Caco-2 (cell line): ENCODE data around the gene SPPL2B. TPM values are rescaled to one million over a fixed set of nuclear protein-coding genes. Genes with fewer than 3 reads are reported as not detected.
A peak's percentile ranks its signal among the peaks of the same experiment; 100 is the strongest.

Source experiments
- BruUV-seq: library from RNA; stranded (reverse); fragments of 400-500 nt; replicated peaks from 2 replicates; lab custom pipeline; 2021; lab: Mats Ljungman, UMichigan
- CTCF ChIA-PET: fragments of 300-600 bp; sonication (Branson Sonifier 250); formaldehyde crosslinking; loops from one replicate; lab custom pipeline; 2022; ENCODE audit warnings: antibody characterized with exemption; lab: Charles Lee
- POLR2A ChIA-PET: fragments of 300-600 bp; sonication (Branson Sonifier 250); formaldehyde crosslinking; loops from one replicate; lab custom pipeline; 2022; ENCODE audit warnings: antibody characterized with exemption; lab: Charles Lee
- DNase-seq, 2 experiments: peaks; one replicate each; pipeline versions ENCODE4 v3.0.0 to v3.0.0-alpha.2; 2020 to 2022
- H3K27me3 ChIP-seq: replicated peaks from 2 replicates; pipeline ENCODE4 v1.6.0; 2011; ENCODE audit warnings: low read length; ENCODE audit not compliant: control insufficient read depth, insufficient read depth
- H3K36me3 ChIP-seq: 2 replicates; pipeline ENCODE4 v1.5.1; 2011; ENCODE audit warnings: low read length; ENCODE audit not compliant: control insufficient read depth, insufficient read depth
- H3K4me1 ChIP-seq: fragments of 250-450 bp; sonication (Bioruptor Pico); 2 replicates; pipeline ENCODE4 v1.5.1; 2020; ENCODE audit warnings: mild to moderate bottlenecking
- H3K4me3 ChIP-seq: 2 replicates; pipeline ENCODE4 v1.5.1; 2011; ENCODE audit warnings: low read depth, mild to moderate bottlenecking, control low read depth, low read length
- H3K9me3 ChIP-seq: fragments of 250-450 bp; sonication (Bioruptor Pico); 2 replicates; pipeline ENCODE4 v1.5.1; 2020; ENCODE audit warnings: mild to moderate bottlenecking, moderate library complexity
- H3K27ac Mint-ChIP-seq: one replicate; pipeline ENCODE4 v1.8.0; 2022; ENCODE audit warnings: mixed read lengths; ENCODE audit not compliant: unreplicated experiment
- H3K27me3 Mint-ChIP-seq: one replicate; pipeline ENCODE4 v1.8.0; 2022; ENCODE audit warnings: mixed read lengths; ENCODE audit not compliant: insufficient read depth, unreplicated experiment
- H3K36me3 Mint-ChIP-seq: one replicate; pipeline ENCODE4 v1.8.0; 2022; ENCODE audit warnings: mild to moderate bottlenecking, mixed read lengths; ENCODE audit not compliant: insufficient read depth, unreplicated experiment
- H3K4me1 Mint-ChIP-seq: one replicate; pipeline ENCODE4 v1.8.0; 2022; ENCODE audit warnings: low read depth, mixed read lengths; ENCODE audit not compliant: unreplicated experiment
- H3K4me3 Mint-ChIP-seq: one replicate; pipeline ENCODE4 v1.8.0; 2022; ENCODE audit warnings: mild to moderate bottlenecking, moderate library complexity, mixed read lengths; ENCODE audit not compliant: unreplicated experiment
- H3K9me3 Mint-ChIP-seq: one replicate; pipeline ENCODE4 v1.8.0; 2022; ENCODE audit warnings: mixed read lengths; ENCODE audit not compliant: unreplicated experiment
- intact Hi-C: fragments of 100-400 bp; cut with micrococcal nuclease; formaldehyde crosslinking; loops from one replicate; pipeline ENCODE4 v1.10.0; 2022; ENCODE audit not compliant: unreplicated experiment
- total RNA-seq: library from RNA; stranded (reverse); gene quantifications from 2 replicates; pipeline ENCODE4 v1.2.3, GENCODE V29; 2022
- TF ChIP-seq, protein P1 (sequence below), 2 experiments: fragments of 200-600 bp in 1 of 2; IDR thresholded peaks; 1 replicate in 1 of 2; 2 replicates in 1 of 2; pipeline versions ENCODE4 v1.5.1 to v1.8.0; 2011 to 2022; ENCODE audit warnings: antibody characterized with exemption in 1 of 2, control low read depth in 1 of 2, inconsistent platforms in 1 of 2, low read depth in 1 of 2, low read length in 1 of 2, mild to moderate bottlenecking in 1 of 2, moderate library complexity in 1 of 2; ENCODE audit not compliant: insufficient read depth in 1 of 2, severe bottlenecking in 1 of 2, unreplicated experiment in 1 of 2

The SPPL2B gene
- total RNA-seq, 1 experiment from 2014 or later: 92.3 TPM

DNA sequence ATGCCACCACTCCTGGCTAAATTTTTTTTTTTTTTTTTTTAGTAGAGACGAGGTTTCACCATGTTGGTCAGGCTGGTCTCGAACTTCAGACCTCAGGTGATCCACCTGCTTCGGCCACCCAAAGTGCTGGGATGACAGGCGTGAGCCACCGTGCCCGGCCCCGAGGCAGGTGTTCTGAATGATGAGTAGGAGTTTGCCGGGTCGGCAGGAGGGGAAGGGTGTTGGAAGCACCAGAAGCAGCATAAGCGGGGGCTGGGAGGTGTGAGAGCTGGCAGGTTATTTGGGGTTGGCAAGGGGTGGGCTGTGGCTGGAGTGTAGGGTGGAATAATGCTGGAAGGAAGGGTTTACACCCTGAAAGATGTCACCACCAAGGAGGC lies 1.8 kb downstream of the SPPL2B start:
- peak overlapping the region; percentile 87 for H3K4me3 Mint-ChIP-seq
- no TSS peak for BruUV-seq
- no peak for DNase-seq
- no peaks in the 10 kb centered on the region for H3K27me3 ChIP-seq
- H3K4me1 Mint-ChIP-seq: peaks cover 30% of the 10 kb centered on the region
- peaks cover 31% of the 10 kb centered on the region for H3K4me1 ChIP-seq
- intact Hi-C loops: loop anchor here (2.0 kb wide), 1 partner anchor 61 kb away; no protein-coding TSS in a partner anchor
- ChIA-PET CTCF (interaction anchor here (0.6 to 1.5 kb wide), 5 partner anchors 15 to 855 kb away, joined by 3 to 4 read pairs (median 3); partner anchors contain the start of gene PLEKHJ1), POLR2A (interaction anchor here (1.4 kb wide), 1 partner anchor 97 kb away, joined by 3 read pairs; the partner anchor contains the start of gene TIMM13)
- H3K9me3 ChIP-seq: peaks cover 2% of the 10 kb centered on the region; the same call in 1 of the 2 replicates
- no peaks in the 10 kb centered on the region for H3K27me3 Mint-ChIP-seq
- peaks cover 61% of the 10 kb centered on the region for H3K36me3 Mint-ChIP-seq
- peak overlapping the region; percentile 94 for H3K27ac Mint-ChIP-seq
- TF ChIP-seq, protein P1, sequence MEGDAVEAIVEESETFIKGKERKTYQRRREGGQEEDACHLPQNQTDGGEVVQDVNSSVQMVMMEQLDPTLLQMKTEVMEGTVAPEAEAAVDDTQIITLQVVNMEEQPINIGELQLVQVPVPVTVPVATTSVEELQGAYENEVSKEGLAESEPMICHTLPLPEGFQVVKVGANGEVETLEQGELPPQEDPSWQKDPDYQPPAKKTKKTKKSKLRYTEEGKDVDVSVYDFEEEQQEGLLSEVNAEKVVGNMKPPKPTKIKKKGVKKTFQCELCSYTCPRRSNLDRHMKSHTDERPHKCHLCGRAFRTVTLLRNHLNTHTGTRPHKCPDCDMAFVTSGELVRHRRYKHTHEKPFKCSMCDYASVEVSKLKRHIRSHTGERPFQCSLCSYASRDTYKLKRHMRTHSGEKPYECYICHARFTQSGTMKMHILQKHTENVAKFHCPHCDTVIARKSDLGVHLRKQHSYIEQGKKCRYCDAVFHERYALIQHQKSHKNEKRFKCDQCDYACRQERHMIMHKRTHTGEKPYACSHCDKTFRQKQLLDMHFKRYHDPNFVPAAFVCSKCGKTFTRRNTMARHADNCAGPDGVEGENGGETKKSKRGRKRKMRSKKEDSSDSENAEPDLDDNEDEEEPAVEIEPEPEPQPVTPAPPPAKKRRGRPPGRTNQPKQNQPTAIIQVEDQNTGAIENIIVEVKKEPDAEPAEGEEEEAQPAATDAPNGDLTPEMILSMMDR (IDR thresholded peaks at IDR 0.05; ENCODE audit: insufficient read depth in 1 of 2, low read depth in 1 of 2, low read length in 1 of 2, severe bottlenecking in 1 of 2, unreplicated experiment in 1 of 2): no peak
- peak overlapping the region; percentile 19 for H3K4me3 ChIP-seq
- H3K9me3 Mint-ChIP-seq: no peaks in the 10 kb centered on the region
- peaks cover 5% of the 10 kb centered on the region for H3K36me3 ChIP-seq

DNA sequence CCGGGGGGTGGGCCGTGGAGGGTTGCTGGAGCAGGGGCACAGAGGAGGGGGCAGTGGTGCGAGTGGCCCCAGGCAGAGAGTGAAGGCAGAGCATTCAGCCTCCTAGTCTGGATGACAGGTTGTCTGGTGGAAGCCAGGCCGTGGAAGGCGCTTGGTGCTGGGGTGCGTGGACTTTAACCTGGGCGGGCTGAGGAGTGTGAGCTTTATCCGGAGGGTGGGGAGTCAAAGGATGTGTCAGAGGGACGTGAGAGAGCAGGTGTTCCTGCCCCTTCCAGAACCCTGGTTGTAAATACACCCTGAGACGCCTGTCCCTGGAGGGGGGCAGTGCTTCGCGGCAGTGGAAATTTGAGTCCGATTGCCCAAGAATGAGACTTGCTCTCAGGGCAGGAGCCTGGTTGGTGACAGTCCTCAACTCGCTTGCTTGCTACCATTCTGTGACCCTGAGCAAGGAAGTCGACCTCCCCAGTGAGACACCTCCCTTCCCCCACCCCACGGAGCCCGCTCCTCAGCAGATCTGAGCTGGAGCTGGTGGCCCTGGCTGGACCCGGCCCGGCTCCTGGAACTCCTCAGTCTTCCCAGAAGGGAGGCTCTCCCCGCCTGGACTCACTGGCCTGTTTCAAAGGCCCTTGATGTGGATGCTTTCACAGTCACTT lies 2.3 kb downstream of the SPPL2B start:
- Histone ChIP-seq H3K27me3 (no peaks in the 10 kb centered on the region), H3K4me3 (peak overlapping the region; percentile 19), H3K9me3 (peaks cover 2% of the 10 kb centered on the region; the same call in 1 of the 2 replicates), H3K36me3 (peaks cover 4% of the 10 kb centered on the region), H3K4me1 (peaks cover 33% of the 10 kb centered on the region)
- peak; percentile 90 to 93 for DNase-seq
- TF ChIP-seq, protein P1 (IDR thresholded peaks at IDR 0.05; ENCODE audit: insufficient read depth in 1 of 2, low read depth in 1 of 2, low read length in 1 of 2, severe bottlenecking in 1 of 2, unreplicated experiment in 1 of 2): no peak
- Mint-ChIP-seq H3K36me3 (peaks cover 64% of the 10 kb centered on the region), H3K27ac (peak overlapping the region; percentile 94), H3K9me3 (no peaks in the 10 kb centered on the region), H3K4me1 (peaks cover 32% of the 10 kb centered on the region), H3K27me3 (no peaks in the 10 kb centered on the region), H3K4me3 (peak overlapping the region; percentile 87)
- ChIA-PET POLR2A (interaction anchor here (1.4 kb wide), 1 partner anchor 96 kb away, joined by 3 read pairs; the partner anchor contains the start of gene TIMM13), CTCF (interaction anchor here (0.5 to 1.5 kb wide), 6 partner anchors 15 to 785 kb away, joined by 3 to 4 read pairs (median 3); partner anchors contain the start of gene PLEKHJ1)
- BruUV-seq: no TSS peak
- intact Hi-C loops: loop anchor here (2.0 kb wide), 1 partner anchor 60 kb away; no protein-coding TSS in a partner anchor

DNA sequence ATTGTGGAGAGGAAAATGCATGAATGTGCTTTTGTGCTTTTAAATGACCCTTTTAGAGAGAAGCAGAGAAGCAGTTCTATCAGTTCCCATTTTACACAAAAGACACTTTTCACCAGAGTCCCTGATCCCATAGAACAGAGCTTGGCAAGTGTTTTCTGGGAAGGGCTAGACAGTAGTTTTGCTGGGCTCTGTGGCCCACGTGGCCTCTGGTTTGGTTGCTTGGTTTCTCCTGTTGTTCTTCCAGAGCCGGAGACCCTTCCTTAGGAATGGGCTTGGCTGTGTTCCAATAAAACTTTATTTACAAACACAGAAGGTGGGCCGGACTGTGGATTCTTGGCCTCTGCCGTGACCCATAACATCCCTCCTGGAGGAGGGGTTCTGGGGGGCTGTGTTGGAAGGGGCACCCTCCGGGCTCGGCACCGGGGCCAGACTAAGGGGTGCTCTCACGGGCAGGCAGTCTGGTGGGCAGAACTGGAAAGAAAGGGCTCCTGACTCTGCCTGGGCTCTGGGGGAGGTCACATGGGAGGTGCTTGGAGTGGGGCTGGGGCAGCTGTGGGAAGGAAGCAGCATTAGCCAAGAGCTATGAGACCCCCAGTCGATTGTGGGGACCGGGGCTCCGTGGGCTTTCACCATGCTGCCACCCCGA lies 3.2 kb downstream of the SPPL2B start:
- DNase-seq: no peak
- Histone ChIP-seq H3K4me3 (0 out of 2 replicates have a peak overlapping the region, but pooled peaks have one; percentile 0), H3K36me3 (peaks cover 4% of the 10 kb centered on the region), H3K9me3 (peaks cover 2% of the 10 kb centered on the region; the same call in 1 of the 2 replicates), H3K27me3 (no peaks in the 10 kb centered on the region), H3K4me1 (peaks cover 40% of the 10 kb centered on the region)
- Mint-ChIP-seq H3K27me3 (no peaks in the 10 kb centered on the region), H3K4me3 (peak overlapping the region; percentile 87), H3K4me1 (peaks cover 40% of the 10 kb centered on the region), H3K9me3 (no peaks in the 10 kb centered on the region), H3K36me3 (peaks cover 60% of the 10 kb centered on the region), H3K27ac (peak overlapping the region; percentile 94)
- TF ChIP-seq, protein P1 (IDR thresholded peaks at IDR 0.05; ENCODE audit: insufficient read depth in 1 of 2, low read depth in 1 of 2, low read length in 1 of 2, severe bottlenecking in 1 of 2, unreplicated experiment in 1 of 2): no peak
- ChIA-PET POLR2A (no interaction called here), CTCF (interaction anchor here (0.6 to 1.5 kb wide), 3 partner anchors 59 to 279 kb away, joined by 3 to 4 read pairs (median 3); no protein-coding TSS in a partner anchor)
- no TSS peak for BruUV-seq
- intact Hi-C loops: loop anchor here (2.0 kb wide), 1 partner anchor 59 kb away; no protein-coding TSS in a partner anchor
